GM10248 (cell line): Measurements from ENCODE around the gene RBM14.
A peak's percentile ranks its signal among the peaks of the same experiment; 100 is the strongest.

Source experiments
- CTCF ChIA-PET: fragments of 300-600 bp; sonication (Branson Sonifier 250); formaldehyde crosslinking; extraction: SDS; loops from one replicate; lab custom pipeline; 2021; ENCODE audit warnings: antibody characterized with exemption; lab: Yijun Ruan, JAX
- POLR2A ChIA-PET: fragments of 350-650 bp; sonication (Branson Sonifier 250); formaldehyde crosslinking; extraction: SDS; loops from one replicate; lab custom pipeline; 2020; ENCODE audit warnings: antibody characterized with exemption; lab: Yijun Ruan, JAX
- DNase-seq: peaks from one replicate; pipeline ENCODE4 v3.0.0; 2012; ENCODE audit errors: extremely low spot score
- TF ChIP-seq, protein P1 (sequence below): IDR thresholded peaks from 2 replicates; pipeline ENCODE4 v1.5.1; 2012; ENCODE audit warnings: mild to moderate bottlenecking, low read depth; ENCODE audit errors: extremely low read depth, missing control alignments, control extremely low read depth

The RBM14 gene

DNA sequence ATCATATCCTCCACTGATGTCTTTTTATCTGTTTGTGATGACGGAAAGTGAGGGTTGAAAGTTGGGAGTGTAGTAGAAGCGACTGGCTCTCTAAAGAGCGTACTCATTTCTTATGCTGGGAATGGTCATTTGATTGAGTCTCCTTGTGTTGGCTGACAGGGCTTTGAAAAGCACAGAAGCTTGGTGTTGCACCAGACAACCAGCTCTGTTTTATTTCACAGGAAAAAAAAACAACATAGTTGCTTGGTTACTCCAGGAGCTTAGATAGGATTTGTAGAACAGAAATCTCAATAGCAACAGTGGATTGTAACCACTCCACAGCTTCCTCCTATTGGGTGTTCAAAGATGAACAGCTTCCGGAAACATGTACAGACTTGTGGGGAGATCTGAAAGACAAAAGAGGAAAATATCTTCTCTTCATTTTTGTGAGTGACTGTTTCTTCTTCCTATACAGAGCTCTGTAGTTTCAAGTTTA is 2.7 kb downstream of the RBM14 start:
- TF ChIP-seq, protein P1, sequence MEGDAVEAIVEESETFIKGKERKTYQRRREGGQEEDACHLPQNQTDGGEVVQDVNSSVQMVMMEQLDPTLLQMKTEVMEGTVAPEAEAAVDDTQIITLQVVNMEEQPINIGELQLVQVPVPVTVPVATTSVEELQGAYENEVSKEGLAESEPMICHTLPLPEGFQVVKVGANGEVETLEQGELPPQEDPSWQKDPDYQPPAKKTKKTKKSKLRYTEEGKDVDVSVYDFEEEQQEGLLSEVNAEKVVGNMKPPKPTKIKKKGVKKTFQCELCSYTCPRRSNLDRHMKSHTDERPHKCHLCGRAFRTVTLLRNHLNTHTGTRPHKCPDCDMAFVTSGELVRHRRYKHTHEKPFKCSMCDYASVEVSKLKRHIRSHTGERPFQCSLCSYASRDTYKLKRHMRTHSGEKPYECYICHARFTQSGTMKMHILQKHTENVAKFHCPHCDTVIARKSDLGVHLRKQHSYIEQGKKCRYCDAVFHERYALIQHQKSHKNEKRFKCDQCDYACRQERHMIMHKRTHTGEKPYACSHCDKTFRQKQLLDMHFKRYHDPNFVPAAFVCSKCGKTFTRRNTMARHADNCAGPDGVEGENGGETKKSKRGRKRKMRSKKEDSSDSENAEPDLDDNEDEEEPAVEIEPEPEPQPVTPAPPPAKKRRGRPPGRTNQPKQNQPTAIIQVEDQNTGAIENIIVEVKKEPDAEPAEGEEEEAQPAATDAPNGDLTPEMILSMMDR: no peak
- CTCF ChIA-PET: interaction anchor here (1.1 to 1.5 kb wide), 2 partner anchors 19 to 26 kb away, joined by 3 to 11 read pairs; partner anchors contain the start of genes CCDC87, CCS and RBM4
- peak; percentile 38 for DNase-seq

DNA sequence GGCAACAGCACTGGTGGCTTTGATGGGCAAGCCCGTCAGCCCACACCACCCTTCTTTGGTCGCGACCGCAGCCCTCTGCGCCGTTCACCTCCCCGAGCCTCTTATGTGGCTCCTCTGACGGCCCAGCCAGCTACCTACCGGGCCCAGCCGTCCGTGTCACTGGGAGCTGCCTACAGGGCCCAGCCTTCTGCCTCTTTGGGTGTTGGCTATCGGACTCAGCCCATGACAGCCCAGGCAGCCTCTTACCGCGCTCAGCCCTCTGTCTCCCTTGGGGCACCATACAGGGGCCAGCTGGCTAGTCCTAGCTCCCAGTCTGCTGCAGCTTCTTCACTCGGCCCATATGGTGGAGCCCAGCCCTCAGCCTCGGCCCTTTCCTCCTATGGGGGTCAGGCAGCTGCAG is 8.0 kb downstream of the RBM14 start:
- POLR2A ChIA-PET: interaction anchor here (1.6 to 7.4 kb wide), 3 partner anchors 8 to 13 kb away, joined by 14 to 68 read pairs (median 20); partner anchors contain the start of genes RBM14 and RBM4
- TF ChIP-seq, protein P1: no peak
- DNase-seq: no peak
- CTCF ChIA-PET: interaction anchor here (0.7 to 1.5 kb wide), 8 partner anchors 10 to 54 kb away, joined by 3 to 5 read pairs (median 4); partner anchors contain the start of genes RBM4 and RBM4B

More for the DNA sequence above, 2.7 kb downstream of the RBM14 start:
- POLR2A ChIA-PET: interaction anchor here (0.6 to 1.2 kb wide), 9 partner anchors 8 to 59 kb away, joined by 3 to 7 read pairs (median 3); partner anchors contain the start of gene RBM4

DNA sequence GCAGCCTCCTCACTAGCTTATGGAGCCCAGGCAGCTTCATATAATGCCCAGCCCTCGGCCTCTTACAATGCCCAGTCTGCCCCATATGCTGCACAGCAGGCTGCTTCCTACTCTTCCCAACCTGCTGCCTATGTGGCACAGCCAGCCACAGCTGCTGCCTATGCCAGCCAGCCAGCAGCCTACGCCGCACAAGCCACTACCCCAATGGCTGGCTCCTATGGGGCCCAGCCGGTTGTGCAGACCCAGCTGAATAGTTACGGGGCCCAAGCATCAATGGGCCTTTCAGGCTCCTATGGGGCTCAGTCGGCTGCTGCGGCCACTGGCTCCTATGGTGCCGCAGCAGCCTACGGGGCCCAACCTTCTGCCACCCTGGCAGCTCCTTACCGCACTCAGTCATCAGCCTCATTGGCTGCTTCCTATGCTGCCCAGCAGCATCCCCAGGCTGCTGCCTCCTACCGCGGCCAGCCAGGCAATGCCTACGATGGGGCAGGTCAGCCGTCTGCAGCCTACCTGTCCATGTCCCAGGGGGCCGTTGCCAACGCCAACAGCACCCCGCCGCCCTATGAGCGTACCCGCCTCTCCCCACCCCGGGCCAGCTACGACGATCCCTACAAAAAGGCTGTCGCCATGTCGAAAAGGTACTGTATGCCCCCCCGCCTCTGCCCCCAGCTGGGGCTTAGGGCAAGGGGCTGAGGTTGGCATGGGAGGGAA is 8.8 kb downstream of the RBM14 start:
- ChIA-PET CTCF (interaction anchor here (1.3 to 3.4 kb wide), 3 partner anchors 13 to 46 kb away, joined by 4 to 8 read pairs (median 5); partner anchors contain the start of gene RBM4), POLR2A (interaction anchor here (1.6 to 7.4 kb wide), 3 partner anchors 9 to 12 kb away, joined by 14 to 68 read pairs (median 20); partner anchors contain the start of genes RBM14 and RBM4)
- no peak for DNase-seq
- TF ChIP-seq, protein P1: no peak

DNA sequence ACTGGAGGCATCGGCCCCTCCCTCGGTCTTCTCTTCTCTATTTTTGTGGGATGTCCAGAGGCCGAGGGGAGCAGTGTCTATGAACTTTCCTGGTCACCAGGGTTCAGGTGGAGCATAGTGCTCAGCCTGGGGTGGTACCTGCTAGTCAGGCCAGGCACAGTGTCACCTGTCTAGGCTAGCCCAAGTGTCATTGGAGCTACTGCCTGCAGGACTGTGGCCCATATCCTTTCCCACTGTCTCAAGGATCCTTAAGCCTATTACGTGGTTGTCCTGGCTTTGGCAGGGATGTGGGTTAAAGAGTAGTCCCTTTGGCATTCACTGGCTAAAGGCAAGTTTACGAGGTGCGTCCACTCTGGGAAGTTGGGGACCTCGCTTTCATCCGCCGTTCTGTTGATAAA is 9.3 kb downstream of the RBM14 start:
- ChIA-PET CTCF (interaction anchor here (1.4 to 3.4 kb wide), 2 partner anchors 19 to 46 kb away, joined by 5 to 8 read pairs; no protein-coding TSS in a partner anchor), POLR2A (interaction anchor here (1.9 to 7.4 kb wide), 2 partner anchors 9 to 12 kb away, joined by 14 to 68 read pairs; partner anchors contain the start of genes RBM14 and RBM4)
- DNase-seq: no peak
- TF ChIP-seq, protein P1: no peak

DNA sequence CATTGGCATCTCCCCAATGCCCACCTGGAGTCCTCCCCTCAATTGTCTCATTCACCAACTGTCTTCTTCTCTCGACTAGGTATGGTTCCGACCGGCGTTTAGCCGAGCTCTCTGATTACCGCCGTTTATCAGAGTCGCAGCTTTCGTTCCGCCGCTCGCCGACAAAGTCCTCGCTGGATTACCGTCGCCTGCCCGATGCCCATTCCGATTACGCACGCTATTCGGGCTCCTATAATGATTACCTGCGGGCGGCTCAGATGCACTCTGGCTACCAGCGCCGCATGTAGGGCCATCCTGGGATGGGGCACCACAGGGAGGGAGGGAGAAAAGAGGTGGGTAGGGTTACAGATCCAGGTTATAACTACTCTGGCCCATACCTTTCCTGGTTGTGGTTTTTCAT is 10.0 kb downstream of the RBM14 start:
- DNase-seq: no peak
- CTCF ChIA-PET: interaction anchor here (3.4 to 4.5 kb wide), 2 partner anchors 11 to 19 kb away, joined by 8 to 22 read pairs; partner anchors contain the start of gene RBM4
- TF ChIP-seq, protein P1: no peak
- POLR2A ChIA-PET: interaction anchor here (1.2 to 7.4 kb wide), 2 partner anchors 7 to 11 kb away, joined by 3 to 68 read pairs; partner anchors contain the start of gene RBM4

DNA sequence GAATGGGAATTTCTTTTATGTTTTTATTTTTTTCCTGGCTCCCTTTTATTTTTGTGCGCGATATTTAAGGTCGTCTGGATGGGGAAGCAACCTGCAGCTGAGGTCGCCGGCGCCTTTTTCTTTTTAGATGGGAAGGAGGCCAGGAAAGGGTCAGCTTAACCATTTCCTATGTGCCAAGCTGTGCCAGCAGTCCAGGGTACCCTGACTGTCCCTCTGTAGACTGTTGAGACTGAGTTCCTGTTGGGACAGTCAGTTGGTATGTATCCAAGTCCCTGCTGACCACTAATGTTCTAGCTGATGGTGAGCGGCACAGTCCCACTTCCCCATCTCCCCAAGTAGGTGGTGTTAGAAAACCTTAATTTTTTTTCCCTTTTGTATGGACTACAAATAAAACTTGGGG is 10.5 kb downstream of the RBM14 start:
- CTCF ChIA-PET: interaction anchor here (3.4 to 4.5 kb wide), 2 partner anchors 11 to 18 kb away, joined by 8 to 22 read pairs; partner anchors contain the start of gene RBM4
- POLR2A ChIA-PET: interaction anchor here (1.2 to 7.4 kb wide), 2 partner anchors 8 to 11 kb away, joined by 3 to 68 read pairs; partner anchors contain the start of gene RBM4

More for the DNA sequence above, 10.5 kb downstream of the RBM14 start:
- TF ChIP-seq, protein P1: no peak
- no peak for DNase-seq
